H1 (cell line): ENCODE measurements around the gene LDAH. TPM values are rescaled to one million over a fixed set of nuclear protein-coding genes. Genes with fewer than 3 reads are reported as not detected.

Experiments
- CTCF ChIA-PET: fragments of 300-600 bp; sonication (Branson Sonifier 250); formaldehyde crosslinking; loops from one replicate; lab custom pipeline; 2021; ENCODE audit not compliant: partially characterized antibody; lab: Charles Lee
- POLR2A ChIA-PET: fragments of 300-600 bp; sonication (Branson Sonifier 250); formaldehyde crosslinking; loops from one replicate; lab custom pipeline; 2021; ENCODE audit warnings: inconsistent platforms; ENCODE audit not compliant: partially characterized antibody; lab: Charles Lee
- DNase-seq, 2 experiments: peaks; one replicate each; pipeline versions ENCODE4 v3.0.0 to v3.0.0-alpha.2; 2010 to 2022; ENCODE audit warnings: low spot score in 2 of 2, low read depth in 1 of 2, mixed read lengths in 1 of 2
- FAIRE-seq: peaks from 2 replicates; lab custom pipeline; 2011; peaks lifted over from hg19 to GRCh38; lab: Jason Lieb, UNC
- H2AFZ ChIP-seq: 2 replicates; pipeline ENCODE4 v1.8.1; 2012; ENCODE audit warnings: low read length, inconsistent platforms
- H2AK5ac ChIP-seq: 2 replicates; pipeline ENCODE4 v1.6.1; 2013; ENCODE audit warnings: low read depth, low read length
- H2BK120ac ChIP-seq: replicated peaks from 2 replicates; pipeline ENCODE3; 2013; ENCODE audit warnings: low read depth, low read length, inconsistent platforms
- H2BK12ac ChIP-seq: 2 replicates; pipeline ENCODE4 v1.6.1; 2013; ENCODE audit warnings: low read depth, low read length
- H2BK15ac ChIP-seq: 2 replicates; pipeline ENCODE4 v1.6.1; 2013; ENCODE audit warnings: low read length
- H2BK20ac ChIP-seq: 2 replicates; pipeline ENCODE4 v1.6.1; 2013; ENCODE audit warnings: low read length
- H2BK5ac ChIP-seq: 2 replicates; pipeline ENCODE4 v1.6.1; 2013; ENCODE audit warnings: low read depth, low read length
- H3K14ac ChIP-seq: 2 replicates; pipeline ENCODE4 v1.6.1; 2013; ENCODE audit warnings: inconsistent platforms; ENCODE audit not compliant: insufficient read length
- H3K18ac ChIP-seq: 2 replicates; pipeline ENCODE4 v1.6.1; 2013; ENCODE audit warnings: low read length; ENCODE audit errors: extremely low read depth
- H3K23ac ChIP-seq: 2 replicates; pipeline ENCODE4 v1.6.1; 2013; ENCODE audit warnings: inconsistent platforms; ENCODE audit not compliant: insufficient read length
- H3K23me2 ChIP-seq: 2 replicates; pipeline ENCODE4 v1.6.1; 2013; ENCODE audit warnings: low read depth, low read length
- H3K27ac ChIP-seq: 2 replicates; pipeline ENCODE4 v1.6.1; 2011; ENCODE audit warnings: low read depth, low read length, inconsistent platforms
- H3K27me3 ChIP-seq, 4 experiments: replicated peaks in 1 of 4; 1 replicate in 1 of 4; 2 replicates in 3 of 4; pipeline versions ENCODE4 v1.6.1 to v1.8.1; 2011 to 2013; ENCODE audit warnings: low read length in 3 of 4, mild to moderate bottlenecking in 3 of 4, inconsistent platforms in 2 of 4, mixed read lengths in 2 of 4, moderate library complexity in 1 of 4; ENCODE audit not compliant: control insufficient read depth in 3 of 4, insufficient read depth in 3 of 4; ENCODE audit errors: extremely low read depth in 1 of 4
- H3K36me3 ChIP-seq, 4 experiments: 2 replicates each; pipeline versions ENCODE4 v1.6.1 to v1.8.1; 2011 to 2013; ENCODE audit warnings: mild to moderate bottlenecking in 4 of 4, low read length in 3 of 4, moderate library complexity in 2 of 4, control low read depth in 1 of 4, inconsistent platforms in 1 of 4; ENCODE audit not compliant: insufficient read depth in 4 of 4, control insufficient read depth in 2 of 4
- H3K4ac ChIP-seq: replicated peaks from 2 replicates; pipeline ENCODE3; 2013; ENCODE audit warnings: low read length, low read depth, mixed read lengths, inconsistent platforms; ENCODE audit not compliant: insufficient read length
- H3K4me1 ChIP-seq, 4 experiments: replicated peaks in 1 of 4; 1 replicate in 1 of 4; 2 replicates in 3 of 4; pipeline versions ENCODE4 v1.6.1 to v1.8.1; 2011 to 2013; ENCODE audit warnings: low read length in 3 of 4, inconsistent platforms in 2 of 4, mixed read lengths in 1 of 4; ENCODE audit not compliant: insufficient read depth in 4 of 4, control insufficient read depth in 3 of 4
- H3K4me2 ChIP-seq, 2 experiments: 2 replicates each; pipeline versions ENCODE4 v1.6.1 to v1.8.1; 2011 to 2013; ENCODE audit warnings: low read depth in 2 of 2, low read length in 2 of 2, control low read depth in 1 of 2, inconsistent platforms in 1 of 2, mild to moderate bottlenecking in 1 of 2; ENCODE audit not compliant: insufficient read depth in 1 of 2
- H3K4me3 ChIP-seq, 4 experiments: fragments of 200-600, 300-600 bp in 1 of 4; sonication (generic), shearing (Covaris generic), sonication (Bioruptor Twin) in 1 of 4; 2 replicates each; pipeline versions ENCODE4 v1.5.1 to v1.8.1; 2011 to 2016; ENCODE audit warnings: low read length in 4 of 4, low read depth in 3 of 4, control low read depth in 2 of 4, inconsistent platforms in 2 of 4, mild to moderate bottlenecking in 2 of 4, mixed read lengths in 1 of 4, moderate library complexity in 1 of 4; ENCODE audit not compliant: insufficient read depth in 2 of 4; ENCODE audit errors: extremely low read depth in 1 of 4
- H3K56ac ChIP-seq: replicated peaks from 2 replicates; pipeline ENCODE3; 2013; ENCODE audit warnings: low read depth, mild to moderate bottlenecking, mixed read lengths, low read length, inconsistent platforms; ENCODE audit not compliant: insufficient read length
- H3K79me1 ChIP-seq: 2 replicates; pipeline ENCODE4 v1.6.1; 2013; ENCODE audit warnings: low read depth, low read length, control low read depth
- H3K79me2 ChIP-seq, 2 experiments: 2 replicates each; pipeline versions ENCODE4 v1.6.1 to v1.8.1; 2012 to 2013; ENCODE audit warnings: low read length in 2 of 2, mild to moderate bottlenecking in 2 of 2, inconsistent platforms in 1 of 2; ENCODE audit not compliant: insufficient read depth in 2 of 2, control insufficient read depth in 1 of 2
- H3K9ac ChIP-seq, 4 experiments: replicated peaks in 1 of 4; 1 replicate in 1 of 4; 2 replicates in 3 of 4; pipeline versions ENCODE4 v1.6.1 to v1.8.1; 2011 to 2013; ENCODE audit warnings: low read depth in 3 of 4, low read length in 3 of 4, control low read depth in 2 of 4, mild to moderate bottlenecking in 2 of 4, moderate library complexity in 2 of 4, inconsistent platforms in 1 of 4; ENCODE audit errors: extremely low read depth in 1 of 4
- H3K9me3 ChIP-seq, 2 experiments: 2 replicates each; pipeline versions ENCODE4 v1.6.1 to v1.8.1; 2012 to 2013; ENCODE audit warnings: mild to moderate bottlenecking in 2 of 2, moderate library complexity in 2 of 2, control low read depth in 1 of 2, inconsistent platforms in 1 of 2, low read depth in 1 of 2, low read length in 1 of 2, mixed read lengths in 1 of 2; ENCODE audit not compliant: insufficient read depth in 2 of 2
- H4K20me1 ChIP-seq, 2 experiments: replicated peaks in 1 of 2; 2 replicates each; pipeline versions ENCODE3 to v1.8.1; 2011 to 2013; ENCODE audit warnings: inconsistent platforms in 2 of 2, low read length in 2 of 2, mild to moderate bottlenecking in 1 of 2; ENCODE audit not compliant: insufficient read depth in 2 of 2, control insufficient read depth in 1 of 2
- H4K5ac ChIP-seq: 2 replicates; pipeline ENCODE4 v1.6.1; 2013; ENCODE audit warnings: low read length, low read depth, mixed read lengths, inconsistent platforms; ENCODE audit not compliant: insufficient read length
- H4K8ac ChIP-seq: 2 replicates; pipeline ENCODE4 v1.8.0; 2013; ENCODE audit warnings: mild to moderate bottlenecking, moderate library complexity, low read length, inconsistent platforms; ENCODE audit not compliant: insufficient read depth; ENCODE audit errors: extremely low read depth
- H4K91ac ChIP-seq: replicated peaks from 2 replicates; pipeline ENCODE3; 2013; ENCODE audit warnings: low read length, mixed read lengths, inconsistent platforms; ENCODE audit not compliant: insufficient read length
- ATF3 ChIP-seq: IDR thresholded peaks from 2 replicates; pipeline ENCODE4 v1.6.1; 2011; ENCODE audit warnings: low read depth, mild to moderate bottlenecking, low read length; ENCODE audit not compliant: insufficient read depth
- CREB1 ChIP-seq: IDR thresholded peaks from 2 replicates; pipeline ENCODE4 v1.6.1; 2012; ENCODE audit warnings: inconsistent platforms
- EZH2 ChIP-seq: fragments of 200-600 bp; sonication (generic); IDR thresholded peaks from 2 replicates; pipeline ENCODE4 v1.7.1; 2012; ENCODE audit warnings: low read depth, mild to moderate bottlenecking, moderate library complexity, low read length, inconsistent platforms; ENCODE audit not compliant: severe bottlenecking
- RAD21 ChIP-seq, 2 experiments: IDR thresholded peaks in 1 of 2; conservative IDR thresholded peaks in 1 of 2; 2 replicates each; pipeline ENCODE4 v1.6.1; 2011; ENCODE audit warnings: low read depth in 2 of 2, low read length in 2 of 2, improper control_type of control experiment in 1 of 2, inconsistent platforms in 1 of 2, mild to moderate bottlenecking in 1 of 2, moderate library complexity in 1 of 2
- SIN3A ChIP-seq, 2 experiments: IDR thresholded peaks in 1 of 2; conservative IDR thresholded peaks in 1 of 2; 2 replicates each; pipeline ENCODE4 v1.6.1; 2011 to 2012; ENCODE audit warnings: low read length in 2 of 2, improper control_type of control experiment in 1 of 2, low read depth in 1 of 2, mild to moderate bottlenecking in 1 of 2
- WGBS, 2 experiments: shearing (Covaris generic) in 1 of 2; methylation state at CpG; one replicate each; pipeline versions ENCODE4 v1.1.6 to v1.1.7; 2013 to 2015; ENCODE audit warnings: low lambda C conversion rate in 2 of 2, mixed read lengths in 2 of 2, inconsistent platforms in 1 of 2, low coverage in 1 of 2, missing lambda C conversion rate in 1 of 2; ENCODE audit not compliant: insufficient replicate concordance in 2 of 2, insufficient coverage in 1 of 2, insufficient read length in 1 of 2; ENCODE audit errors: extremely low coverage in 1 of 2, missing lambda C conversion rate in 1 of 2; 5-methylcytosine and 5-hydroxymethylcytosine counted together
- polyA plus RNA-seq, 7 experiments: library from polyadenylated mRNA; depleted of rRNA in 3 of 7; stranded (reverse) in 5 of 7; unstranded in 2 of 7; fragments of >200 nt in 5 of 7; fragments of 200-250 nt in 2 of 7; gene quantifications; 1 replicate in 5 of 7; 2 replicates in 1 of 7; 4 replicates in 1 of 7; pipeline versions ENCODE4 v1.2.1 to v1.2.3, GENCODE V29; 2011 to 2013; ENCODE audit warnings: missing spikeins in 2 of 7, mixed read lengths in 2 of 7
- total RNA-seq: library from RNA; stranded (reverse); fragmentation: NEBNext Ultra II Directional; extraction: Animal tissue kit (Norgen Biotek cat#: 25700); gene quantifications from 2 replicates; pipeline ENCODE4 v1.2.1, GENCODE V29; 2021

The LDAH gene
- total and polyA plus RNA-seq, 2 of the 8 experiments (the other 6 are each of a cell fraction or from before 2014, with no cell fraction given) = 10.9 to 26.3 TPM

DNA sequence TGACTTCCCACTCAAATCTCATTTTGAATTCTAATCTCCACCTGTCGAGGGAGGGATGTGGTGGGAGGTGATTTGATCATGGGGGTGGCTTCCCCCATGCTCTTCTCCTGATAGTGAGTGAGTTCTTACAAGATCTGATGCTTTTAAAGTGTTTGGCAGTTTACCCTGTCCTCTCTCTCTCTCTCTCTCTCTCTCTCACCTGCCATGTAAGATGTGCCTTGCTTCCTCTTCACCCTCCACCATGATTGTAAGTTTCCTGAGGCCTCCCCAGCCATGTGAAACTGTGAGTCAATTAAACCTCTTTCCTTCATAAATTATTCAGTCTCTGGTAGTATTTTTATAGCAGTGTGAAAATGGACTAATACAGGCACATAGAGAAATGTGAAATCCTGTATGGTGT is 7.0 kb upstream of the LDAH start:
- Histone ChIP-seq H3K4ac (no peak overlapping the region), H2BK5ac (no peak overlapping the region), H2BK20ac (no peak overlapping the region), H3K14ac (no peak overlapping the region), H3K4me3 (no peak overlapping the region), H4K5ac (no peak overlapping the region), H3K4me2 (no peak overlapping the region), H3K4me1 (no peaks in the 10 kb centered on the region), H4K91ac (no peak overlapping the region), H3K27ac (no peak overlapping the region), H3K36me3 (no peaks in the 10 kb centered on the region), H2AFZ (no peak overlapping the region), H3K23ac (no peak overlapping the region), H3K27me3 (no peaks in the 10 kb centered on the region), H3K18ac (no peak overlapping the region), H2BK120ac (no peak overlapping the region), H3K56ac (no peak overlapping the region), H3K23me2 (no peaks in the 10 kb centered on the region), H3K9ac (no peak overlapping the region), H2BK12ac (no peak overlapping the region), H3K79me1 (no peaks in the 10 kb centered on the region), H4K8ac (no peak overlapping the region), H2BK15ac (no peak overlapping the region), H2AK5ac (no peak overlapping the region), H3K79me2 (no peaks in the 10 kb centered on the region), H3K9me3 (no peaks in the 10 kb centered on the region), H4K20me1 (no peaks in the 10 kb centered on the region)
- ChIA-PET POLR2A (no interaction called here), CTCF (interaction anchor here (0.6 kb wide), 2 partner anchors 126 to 528 kb away, joined by 4 to 5 read pairs; no protein-coding TSS in a partner anchor)
- TF ChIP-seq ATF3 (no peak), SIN3A (conservative IDR thresholded peaks at IDR 0.05 in 1 of 2, IDR thresholded peaks at IDR 0.05 in 1 of 2; ENCODE audit: low read depth in 1 of 2, low read length in 2 of 2) (no peak), RAD21 (IDR thresholded peaks at IDR 0.05 in 1 of 2, conservative IDR thresholded peaks at IDR 0.05 in 1 of 2; ENCODE audit: low read depth in 2 of 2, low read length in 2 of 2) (no peak), CREB1 (no peak), EZH2 (no peak)
- WGBS, 2 experiments = 69% methylated on average over 1 of the region's 1 CpG; no CpG with 5 or more reads in 1 of the 2 experiments
- FAIRE-seq (no peak), DNase-seq (no peak)
